IMR-90 (cell line): ENCODE results near the gene MTF1. TPM values are rescaled to one million over a fixed set of nuclear protein-coding genes. Genes with fewer than 3 reads are reported as not detected.

Source experiments
- ATAC-seq: fragments of 200-7000 bp; cut with Tn5 transposase; 2 replicates; pipeline ENCODE4 v1.9.1; 2020; ENCODE audit warnings: low read depth, mild to moderate bottlenecking, moderate library complexity
- Bru-seq: library from RNA; stranded (reverse); fragments of 400-500 nt; gene quantifications from one replicate; lab custom pipeline; 2021; lab: Mats Ljungman, UMichigan
- BruChase-seq, 2 experiments: library from RNA; stranded (reverse); fragments of 400-500 nt; gene quantifications; one replicate each; lab custom pipeline; 2021; lab: Mats Ljungman, UMichigan
- BruUV-seq: library from RNA; stranded (reverse); fragments of 400-500 nt; replicated peaks from 2 replicates; lab custom pipeline; 2021; lab: Mats Ljungman, UMichigan
- CTCF ChIA-PET: fragments of 300-600 bp; formaldehyde crosslinking; extraction: SDS; loops from one replicate; lab custom pipeline; 2021; ENCODE audit warnings: antibody characterized with exemption; lab: Yijun Ruan, JAX
- POLR2A ChIA-PET: fragments of 300-600 bp; sonication (Branson Sonifier 250); formaldehyde crosslinking; loops from one replicate; lab custom pipeline; 2022; ENCODE audit warnings: antibody characterized with exemption; ENCODE audit not compliant: unreplicated experiment; lab: Charles Lee
- DNase-seq: peaks from one replicate; pipeline ENCODE4 v3.0.0; 2013
- H2AFZ ChIP-seq: replicated peaks from 2 replicates; pipeline ENCODE3; 2013; ENCODE audit warnings: low read length, mild to moderate bottlenecking; ENCODE audit not compliant: poor library complexity
- H2AK5ac ChIP-seq: 2 replicates; pipeline ENCODE4 v1.6.1; 2013; ENCODE audit warnings: low read depth, low read length, inconsistent platforms
- H2AK9ac ChIP-seq: replicated peaks from 2 replicates; pipeline ENCODE3; 2013; ENCODE audit warnings: mild to moderate bottlenecking, low read depth, low read length, moderate library complexity; ENCODE audit not compliant: poor library complexity
- H2BK120ac ChIP-seq: 2 replicates; pipeline ENCODE4 v1.6.1; 2013; ENCODE audit warnings: low read depth, low read length, inconsistent platforms
- H2BK15ac ChIP-seq: 3 replicates; pipeline ENCODE4 v1.6.1; 2013; ENCODE audit warnings: low read depth, low read length, inconsistent platforms
- H2BK20ac ChIP-seq: 2 replicates; pipeline ENCODE4 v1.6.1; 2013; ENCODE audit warnings: low read depth, mild to moderate bottlenecking, inconsistent platforms, low read length, moderate library complexity
- H2BK5ac ChIP-seq: 2 replicates; pipeline ENCODE4 v1.6.1; 2013; ENCODE audit warnings: mild to moderate bottlenecking, low read depth, low read length, inconsistent platforms; ENCODE audit not compliant: poor library complexity, severe bottlenecking
- H3K14ac ChIP-seq: replicated peaks from 2 replicates; pipeline ENCODE4 v1.6.1; 2013; ENCODE audit warnings: low read depth, low read length, inconsistent platforms
- H3K18ac ChIP-seq: 2 replicates; pipeline ENCODE4 v1.6.1; 2013; ENCODE audit warnings: low read depth, low read length, control low read depth
- H3K23ac ChIP-seq: 2 replicates; pipeline ENCODE4 v1.6.1; 2013; ENCODE audit warnings: low read depth, low read length, inconsistent platforms
- H3K27ac ChIP-seq: 2 replicates; pipeline ENCODE4 v1.5.1; 2013; ENCODE audit warnings: mild to moderate bottlenecking, control low read depth, low read length; ENCODE audit not compliant: insufficient read depth
- H3K27me3 ChIP-seq: 2 replicates; pipeline ENCODE4 v1.6.1; 2013; ENCODE audit warnings: low read length; ENCODE audit not compliant: control insufficient read depth, insufficient read depth
- H3K36me3 ChIP-seq: 2 replicates; pipeline ENCODE4 v1.6.1; 2013; ENCODE audit warnings: low read length, mixed read lengths; ENCODE audit not compliant: control insufficient read depth, insufficient read depth
- H3K4ac ChIP-seq: 2 replicates; pipeline ENCODE4 v1.6.1; 2013; ENCODE audit warnings: low read depth, low read length, inconsistent platforms
- H3K4me1 ChIP-seq: 2 replicates; pipeline ENCODE4 v1.6.1; 2013; ENCODE audit warnings: low read length, mixed read lengths; ENCODE audit not compliant: control insufficient read depth, insufficient read depth
- H3K4me2 ChIP-seq: 2 replicates; pipeline ENCODE4 v1.6.1; 2013; ENCODE audit warnings: low read depth, mild to moderate bottlenecking, control low read depth, low read length, moderate library complexity
- H3K4me3 ChIP-seq: 2 replicates; pipeline ENCODE4 v1.5.1; 2013; ENCODE audit warnings: low read depth, mild to moderate bottlenecking, control low read depth, low read length, moderate library complexity; ENCODE audit not compliant: insufficient read depth
- H3K56ac ChIP-seq: 2 replicates; pipeline ENCODE4 v1.6.1; 2013; ENCODE audit warnings: low read length, inconsistent platforms; ENCODE audit not compliant: insufficient read depth; ENCODE audit errors: extremely low read depth
- H3K79me1 ChIP-seq, 2 experiments: 2 replicates each; pipeline ENCODE4 v1.6.1; 2013; ENCODE audit warnings: low read length in 2 of 2, inconsistent platforms in 1 of 2, low read depth in 1 of 2
- H3K9ac ChIP-seq: 2 replicates; pipeline ENCODE4 v1.6.1; 2013; ENCODE audit warnings: low read depth, low read length, control low read depth
- H3K9me1 ChIP-seq: 2 replicates; pipeline ENCODE4 v1.6.1; 2013; ENCODE audit warnings: low read length, inconsistent platforms; ENCODE audit not compliant: insufficient read depth
- H3K9me3 ChIP-seq: 2 replicates; pipeline ENCODE4 v1.6.1; 2013; ENCODE audit warnings: low read length; ENCODE audit not compliant: control insufficient read depth, insufficient read depth
- H4K20me1 ChIP-seq: 2 replicates; pipeline ENCODE4 v1.6.1; 2013; ENCODE audit warnings: low read length, inconsistent platforms; ENCODE audit not compliant: insufficient read depth
- H4K5ac ChIP-seq: 2 replicates; pipeline ENCODE4 v1.6.1; 2013; ENCODE audit warnings: mild to moderate bottlenecking, low read depth, low read length, control low read depth
- H4K8ac ChIP-seq, 2 experiments: 2 replicates each; pipeline ENCODE4 v1.6.1; 2013; ENCODE audit warnings: low read depth in 2 of 2, low read length in 2 of 2, control low read depth in 1 of 2, inconsistent platforms in 1 of 2
- H4K91ac ChIP-seq: 2 replicates; pipeline ENCODE4 v1.6.1; 2013; ENCODE audit warnings: low read depth, low read length, inconsistent platforms; ENCODE audit not compliant: insufficient read depth
- BHLHE40 ChIP-seq: fragments of 150-350 bp; IDR thresholded peaks from 2 replicates; pipeline ENCODE4 v1.6.1; 2016; ENCODE audit warnings: mild to moderate bottlenecking, low read depth, low read length
- CEBPB ChIP-seq: IDR thresholded peaks from 2 replicates; pipeline ENCODE4 v1.6.1; 2012; ENCODE audit warnings: low read depth, low read length, improper control_type of control experiment
- CHD1 ChIP-seq: IDR thresholded peaks from 2 replicates; pipeline ENCODE4 v1.6.1; 2012; ENCODE audit warnings: low read depth, low read length, improper control_type of control experiment
- CTCF ChIP-seq: conservative IDR thresholded peaks from 2 replicates; pipeline ENCODE4 v1.5.1; 2012; ENCODE audit warnings: mild to moderate bottlenecking, low read depth, low read length, improper control_type of control experiment
- ELK1 ChIP-seq: fragments of 150-350 bp; IDR thresholded peaks from 2 replicates; pipeline ENCODE4 v1.6.1; 2016; ENCODE audit warnings: low read depth, mild to moderate bottlenecking, low read length, moderate library complexity, borderline replicate concordance
- FOS ChIP-seq: fragments of 150-350 bp; IDR thresholded peaks from 2 replicates; pipeline ENCODE4 v1.6.1; 2016; ENCODE audit warnings: low read depth, low read length
- MAFK ChIP-seq: IDR thresholded peaks from 2 replicates; pipeline ENCODE4 v1.6.1; 2012; ENCODE audit warnings: low read depth, low read length, improper control_type of control experiment
- MAZ ChIP-seq: IDR thresholded peaks from 2 replicates; pipeline ENCODE4 v1.6.1; 2012; ENCODE audit warnings: low read depth, mild to moderate bottlenecking, low read length, improper control_type of control experiment, moderate library complexity, borderline replicate concordance
- MXI1 ChIP-seq: IDR thresholded peaks from 2 replicates; pipeline ENCODE4 v1.6.1; 2012; ENCODE audit warnings: low read depth, mild to moderate bottlenecking, low read length, moderate library complexity, borderline replicate concordance
- NFE2L2 ChIP-seq: fragments of 150-350 bp; IDR thresholded peaks from 2 replicates; pipeline ENCODE4 v1.6.1; 2016; ENCODE audit warnings: low read depth, mild to moderate bottlenecking, low read length
- POLR2A ChIP-seq: IDR thresholded peaks from 2 replicates; pipeline ENCODE4 v1.6.1; 2012; ENCODE audit warnings: mild to moderate bottlenecking, low read depth, low read length
- RAD21 ChIP-seq: IDR thresholded peaks from 2 replicates; pipeline ENCODE4 v1.6.1; 2012; ENCODE audit warnings: low read length, improper control_type of control experiment
- WGBS, 2 experiments: methylation state at CpG; one replicate each; pipeline versions ENCODE4 v1.1.5 to v1.1.7; 2013; ENCODE audit warnings: missing lambda C conversion rate in 2 of 2; ENCODE audit not compliant: insufficient read length in 1 of 2; ENCODE audit errors: extremely low coverage in 2 of 2; 5-methylcytosine and 5-hydroxymethylcytosine counted together
- dilution Hi-C: fragments of 300-500 bp; cut with HindIII; formaldehyde crosslinking; loops from one replicate; pipeline ENCODE4 v1.14.3; 2018; ENCODE audit warnings: low sequenced_read_pairs; ENCODE audit not compliant: unreplicated experiment
- in situ Hi-C: fragments of 300-500 bp; cut with MboI; formaldehyde crosslinking; loops from 3 replicates; pipeline ENCODE4 v1.14.3; 2019; ENCODE audit warnings: low sequenced_read_pairs, inconsistent platforms, mixed read lengths
- intact Hi-C: fragments of 100-400 bp; cut with micrococcal nuclease; formaldehyde crosslinking; loops from 2 replicates; pipeline ENCODE4 v1.10.0; 2022
- long read RNA-seq: library from polyadenylated mRNA; unstranded; transcript quantifications from one replicate; pipeline ENCODE4 v2.0.0, GENCODE V29; 2021; ENCODE audit not compliant: unreplicated experiment
- polyA plus RNA-seq, 3 experiments: library from polyadenylated mRNA; depleted of rRNA; stranded (reverse); fragments of >200 nt; gene quantifications; 2 replicates each; pipeline ENCODE4 v1.2.3, GENCODE V29; 2012; ENCODE audit warnings: low replicate concordance in 1 of 3
- total RNA-seq: library from RNA; depleted of rRNA; stranded (reverse); fragments of >200 nt; gene quantifications from 2 replicates; pipeline ENCODE4 v1.2.3, GENCODE V29; 2012; rRNA removed

The MTF1 gene
- total RNA-seq (2.2 and 2.3 TPM in 2 replicates), polyA plus RNA-seq (2012; rRNA removed) (4.7 and 5.0 TPM in 2 replicates), Bru-seq, nascent RNA (percentile 82 among the genes with signal in this experiment), BruChase-seq, experiment 1, labeled RNA remaining after a 6-hour chase (percentile 75 among the genes with signal in this experiment), BruChase-seq, experiment 2, labeled RNA remaining after a 2-hour chase (percentile 78 among the genes with signal in this experiment)
- 1.5 and 1.9 TPM in 2 replicates for polyA plus RNA-seq (2012; cell fraction: cytosol; rRNA removed)
- polyA plus RNA-seq (2012; cell fraction: nucleus; rRNA removed; ENCODE audit: low replicate concordance), result 2.6 and 5.8 TPM in 2 replicates
- long read RNA-seq, full-length matches to known transcripts, result 1 of 2 reads
- long read RNA-seq, partial matches to known transcripts, result 1 of 2 reads
- long read RNA-seq, other reads (novel, unspliced or antisense), result 0 of 2 reads

GRCh38 chr1:37859507-37860345, at the start of gene MTF1:
Gene MTF1, minus strand, starts transcription at chr1:37859592. Its CDS starts 1,934 bp downstream, at chr1:37857658.
- dilution Hi-C loops (no loop called here), in situ Hi-C loops (no loop called here), intact Hi-C loops (loop anchor here (1.0 to 5.0 kb wide), 3 partner anchors 51 to 1342 kb away; partner anchors contain the start of genes CDCA8 and YRDC)
- ATAC-seq (peak; percentile 99), DNase-seq (peak; percentile 95)
- BruUV-seq, result no TSS peak
- peak within 1 kb of the TSS; percentile 75 for H2AK5ac ChIP-seq
- H3K36me3 ChIP-seq, result peaks cover 21% of the 10 kb centered on the region
- CTCF ChIA-PET, result interaction anchor here (0.6 to 1.7 kb wide), 10 partner anchors 9 to 169 kb away, joined by 3 to 5 read pairs (median 3); partner anchors contain the start of gene YRDC
- H2BK20ac ChIP-seq, result no peak within 1 kb of the TSS
- H2BK120ac ChIP-seq, result peak within 1 kb of the TSS; percentile 44; the same call in 1 of the 2 replicates
- H3K23ac ChIP-seq, result peak within 1 kb of the TSS; percentile 70
- peak within 1 kb of the TSS; percentile 91 for H3K9ac ChIP-seq
- peak within 1 kb of the TSS; percentile 87 for H3K14ac ChIP-seq
- H4K91ac ChIP-seq, result peak within 1 kb of the TSS; percentile 75
- H3K9me3 ChIP-seq, result no peaks in the 10 kb centered on the region
- peak within 1 kb of the TSS; percentile 89 for H3K27ac ChIP-seq
- peak within 1 kb of the TSS; percentile 74 for H2BK5ac ChIP-seq
- peak within 1 kb of the TSS; percentile 63 for H4K5ac ChIP-seq
- H3K4ac ChIP-seq, result peak within 1 kb of the TSS; percentile 78
- H3K4me2 ChIP-seq, result peak within 1 kb of the TSS; percentile 94
- H2BK15ac ChIP-seq, result no peak within 1 kb of the TSS
- 1% methylated on average over 16 of the region's 61 CpGs; no CpG with 5 or more reads in 1 of the 2 experiments for WGBS, 2 experiments
- H3K56ac ChIP-seq, result peak within 1 kb of the TSS; percentile 72
- peaks cover 2% of the 10 kb centered on the region; the same call in 1 of the 2 replicates for H3K4me1 ChIP-seq
- H4K20me1 ChIP-seq, result no peaks in the 10 kb centered on the region; the same call in 1 of the 2 replicates
- peaks cover 14 to 32% of the 10 kb centered on the region in 2 experiments for H3K79me1 ChIP-seq
- peak within 1 kb of the TSS; percentile 95 for H2AFZ ChIP-seq
- peak within 1 kb of the TSS; percentile 94 for H3K4me3 ChIP-seq
- H3K9me1 ChIP-seq, result no peaks in the 10 kb centered on the region
- POLR2A ChIA-PET, result interaction anchor here (0.6 kb wide), 2 partner anchors 142 to 1189 kb away, joined by 5 read pairs; no protein-coding TSS in a partner anchor
- peak within 1 kb of the TSS; percentile 93 for H2AK9ac ChIP-seq
- H4K8ac ChIP-seq, result peak within 1 kb of the TSS; percentile 37 to 82; a peak in 2 of 4 replicates
- peak within 1 kb of the TSS; percentile 25; the same call in 1 of the 2 replicates for H3K18ac ChIP-seq
- no peaks in the 10 kb centered on the region for H3K27me3 ChIP-seq
- TF ChIP-seq FOS (0 out of 2 replicates have a peak, but pooled peaks have one; percentile 20), CTCF (peak; percentile 89), RAD21 (peak; percentile 61), ELK1 (no peak), NFE2L2 (no peak), MAZ (peak; percentile 100), MAFK (no peak), CHD1 (no peak), CEBPB (0 out of 2 replicates have a peak, but pooled peaks have one; percentile 29), BHLHE40 (no peak), MXI1 (peak; percentile 97), POLR2A (peak; percentile 70)
